Measurements from ENCODE around the gene TIMP2. TPM values are rescaled to one million over a fixed set of nuclear protein-coding genes. Genes with fewer than 3 reads are reported as not detected.
A peak's percentile ranks its signal among the peaks of the same experiment; 100 is the strongest.

The TIMP2 gene
- total and polyA plus RNA-seq, 2 of the 13 experiments (the other 11 are each of a cell fraction or from before 2014, with no cell fraction given): 3.8 to 8.5 TPM

DNA sequence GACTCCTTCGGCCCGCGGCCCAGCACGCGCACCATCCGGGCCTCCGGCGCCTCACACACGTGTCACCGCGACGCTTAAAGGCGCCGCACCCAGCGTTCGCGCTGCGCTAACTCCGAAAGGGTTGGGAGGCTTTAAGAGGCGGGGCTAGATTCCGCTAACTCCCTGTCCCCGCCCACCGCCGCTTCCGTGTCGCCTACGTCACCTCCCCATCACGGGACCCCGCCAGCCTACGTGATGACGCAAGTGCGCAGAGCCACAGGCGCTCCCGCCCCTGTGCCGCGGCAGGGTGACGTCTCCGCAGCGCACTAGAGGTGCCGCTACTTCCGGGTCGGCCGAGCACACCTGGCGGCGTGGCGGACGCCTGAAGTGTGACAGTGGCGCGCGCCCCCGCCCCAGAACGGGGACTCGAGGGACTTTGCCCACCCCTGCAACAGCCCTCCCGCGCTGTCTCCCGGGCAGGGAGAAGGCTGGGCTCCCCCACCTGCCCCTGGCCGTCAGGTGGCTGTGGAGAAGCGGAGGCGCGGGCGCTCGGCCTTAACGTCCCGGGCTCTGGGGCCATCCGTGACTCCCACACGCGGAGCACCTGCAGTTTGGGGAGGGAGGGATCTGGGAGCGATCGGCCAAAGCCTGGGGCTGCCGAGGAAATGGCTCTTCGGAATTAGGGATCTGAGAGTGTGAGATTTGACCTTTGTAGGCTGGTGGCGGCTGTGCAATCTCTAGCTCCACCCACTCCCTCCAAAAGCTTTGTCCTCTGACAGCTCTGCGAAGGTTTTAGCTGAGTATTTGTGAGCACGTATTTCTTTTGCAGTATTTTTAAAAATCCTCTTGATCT is 84.2 kb downstream of the TIMP2 start, which contains the start of gene USP36 (continued):
- peak; percentile 50; the same call in 1 of the 2 replicates for TF ChIP-seq FOXO1 (CRISPR knock-in tag; IDR thresholded peaks at IDR 0.05)
- TF ChIP-seq, protein P1, sequence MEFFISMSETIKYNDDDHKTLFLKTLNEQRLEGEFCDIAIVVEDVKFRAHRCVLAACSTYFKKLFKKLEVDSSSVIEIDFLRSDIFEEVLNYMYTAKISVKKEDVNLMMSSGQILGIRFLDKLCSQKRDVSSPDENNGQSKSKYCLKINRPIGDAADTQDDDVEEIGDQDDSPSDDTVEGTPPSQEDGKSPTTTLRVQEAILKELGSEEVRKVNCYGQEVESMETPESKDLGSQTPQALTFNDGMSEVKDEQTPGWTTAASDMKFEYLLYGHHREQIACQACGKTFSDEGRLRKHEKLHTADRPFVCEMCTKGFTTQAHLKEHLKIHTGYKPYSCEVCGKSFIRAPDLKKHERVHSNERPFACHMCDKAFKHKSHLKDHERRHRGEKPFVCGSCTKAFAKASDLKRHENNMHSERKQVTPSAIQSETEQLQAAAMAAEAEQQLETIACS (CRISPR knock-in tag; IDR thresholded peaks at IDR 0.05): peak; percentile 85
- no peak for TF ChIP-seq PLRG1 (conservative IDR thresholded peaks at IDR 0.05)
- TF ChIP-seq KLF12 (CRISPR knock-in tag; IDR thresholded peaks at IDR 0.05; ENCODE audit: borderline replicate concordance): peak; percentile 88; the same call in 1 of the 2 replicates
- TF ChIP-seq ZC3H4 (CRISPR knock-in tag; IDR thresholded peaks at IDR 0.05; ENCODE audit: borderline replicate concordance): peak; percentile 91
- TF ChIP-seq CAMTA2 (CRISPR knock-in tag; IDR thresholded peaks at IDR 0.05; ENCODE audit: borderline replicate concordance): peak; percentile 98
- TF ChIP-seq U2AF2 (IDR thresholded peaks at IDR 0.05; ENCODE audit: low read depth, low read length): no peak
- TF ChIP-seq, protein P2, sequence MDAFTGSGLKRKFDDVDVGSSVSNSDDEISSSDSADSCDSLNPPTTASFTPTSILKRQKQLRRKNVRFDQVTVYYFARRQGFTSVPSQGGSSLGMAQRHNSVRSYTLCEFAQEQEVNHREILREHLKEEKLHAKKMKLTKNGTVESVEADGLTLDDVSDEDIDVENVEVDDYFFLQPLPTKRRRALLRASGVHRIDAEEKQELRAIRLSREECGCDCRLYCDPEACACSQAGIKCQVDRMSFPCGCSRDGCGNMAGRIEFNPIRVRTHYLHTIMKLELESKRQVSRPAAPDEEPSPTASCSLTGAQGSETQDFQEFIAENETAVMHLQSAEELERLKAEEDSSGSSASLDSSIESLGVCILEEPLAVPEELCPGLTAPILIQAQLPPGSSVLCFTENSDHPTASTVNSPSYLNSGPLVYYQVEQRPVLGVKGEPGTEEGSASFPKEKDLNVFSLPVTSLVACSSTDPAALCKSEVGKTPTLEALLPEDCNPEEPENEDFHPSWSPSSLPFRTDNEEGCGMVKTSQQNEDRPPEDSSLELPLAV (CRISPR knock-in tag; conservative IDR thresholded peaks at IDR 0.05; ENCODE audit: low read depth): peak; percentile 38; the same call in 1 of the 2 replicates
- TF ChIP-seq RFX3 (CRISPR knock-in tag; IDR thresholded peaks at IDR 0.05): 0 out of 2 replicates have a peak, but pooled peaks have one; percentile 21
- TF ChIP-seq ZNF335 (CRISPR knock-in tag; IDR thresholded peaks at IDR 0.05): peak; percentile 89
- TF ChIP-seq, protein P3, sequence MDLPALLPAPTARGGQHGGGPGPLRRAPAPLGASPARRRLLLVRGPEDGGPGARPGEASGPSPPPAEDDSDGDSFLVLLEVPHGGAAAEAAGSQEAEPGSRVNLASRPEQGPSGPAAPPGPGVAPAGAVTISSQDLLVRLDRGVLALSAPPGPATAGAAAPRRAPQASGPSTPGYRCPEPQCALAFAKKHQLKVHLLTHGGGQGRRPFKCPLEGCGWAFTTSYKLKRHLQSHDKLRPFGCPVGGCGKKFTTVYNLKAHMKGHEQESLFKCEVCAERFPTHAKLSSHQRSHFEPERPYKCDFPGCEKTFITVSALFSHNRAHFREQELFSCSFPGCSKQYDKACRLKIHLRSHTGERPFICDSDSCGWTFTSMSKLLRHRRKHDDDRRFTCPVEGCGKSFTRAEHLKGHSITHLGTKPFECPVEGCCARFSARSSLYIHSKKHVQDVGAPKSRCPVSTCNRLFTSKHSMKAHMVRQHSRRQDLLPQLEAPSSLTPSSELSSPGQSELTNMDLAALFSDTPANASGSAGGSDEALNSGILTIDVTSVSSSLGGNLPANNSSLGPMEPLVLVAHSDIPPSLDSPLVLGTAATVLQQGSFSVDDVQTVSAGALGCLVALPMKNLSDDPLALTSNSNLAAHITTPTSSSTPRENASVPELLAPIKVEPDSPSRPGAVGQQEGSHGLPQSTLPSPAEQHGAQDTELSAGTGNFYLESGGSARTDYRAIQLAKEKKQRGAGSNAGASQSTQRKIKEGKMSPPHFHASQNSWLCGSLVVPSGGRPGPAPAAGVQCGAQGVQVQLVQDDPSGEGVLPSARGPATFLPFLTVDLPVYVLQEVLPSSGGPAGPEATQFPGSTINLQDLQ (CRISPR knock-in tag; IDR thresholded peaks at IDR 0.05): no peak; the same call in 1 of the 2 replicates
- TF ChIP-seq SOX5 (CRISPR knock-in tag; IDR thresholded peaks at IDR 0.05; ENCODE audit: borderline replicate concordance): peak; percentile 74
- TF ChIP-seq ATM (IDR thresholded peaks at IDR 0.05; ENCODE audit: borderline replicate concordance): no peak
- TF ChIP-seq ZBTB21 (CRISPR knock-in tag; IDR thresholded peaks at IDR 0.05): peak; percentile 100
- TF ChIP-seq, protein P4, sequence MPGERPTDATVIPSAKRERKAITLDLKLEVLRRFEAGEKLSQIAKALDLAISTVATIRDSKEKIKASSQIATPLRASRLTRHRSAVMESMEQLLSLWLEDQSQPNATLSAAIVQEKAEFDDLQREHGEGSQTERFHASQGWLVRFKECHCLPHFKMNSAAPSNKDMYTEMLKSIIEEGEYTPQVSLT (CRISPR knock-in tag; IDR thresholded peaks at IDR 0.05; ENCODE audit: borderline replicate concordance, low read depth): no peak
- TF ChIP-seq ZNF7 (CRISPR knock-in tag; IDR thresholded peaks at IDR 0.05): no peak
- TF ChIP-seq ZNF224 (CRISPR knock-in tag; IDR thresholded peaks at IDR 0.05): no peak; the same call in 1 of the 2 replicates
- no peak for TF ChIP-seq RBM22 (optimal IDR thresholded peaks at IDR 0.05; ENCODE audit: low read length)
- TF ChIP-seq MXD4 (CRISPR knock-in tag; IDR thresholded peaks at IDR 0.05): peak; percentile 99
- peak; percentile 96 for TF ChIP-seq TAF1 (CRISPR knock-in tag; IDR thresholded peaks at IDR 0.05)
- peak; percentile 80 for TF ChIP-seq ZNF746 (CRISPR knock-in tag; IDR thresholded peaks at IDR 0.05)
- TF ChIP-seq ZSCAN29 (CRISPR knock-in tag; conservative IDR thresholded peaks at IDR 0.05): peak; percentile 94
- peak; percentile 80 for TF ChIP-seq YY1 (IDR thresholded peaks at IDR 0.05; ENCODE audit: insufficient read depth, insufficient replicate concordance, low read depth, low read length)
- TF ChIP-seq, protein P5, sequence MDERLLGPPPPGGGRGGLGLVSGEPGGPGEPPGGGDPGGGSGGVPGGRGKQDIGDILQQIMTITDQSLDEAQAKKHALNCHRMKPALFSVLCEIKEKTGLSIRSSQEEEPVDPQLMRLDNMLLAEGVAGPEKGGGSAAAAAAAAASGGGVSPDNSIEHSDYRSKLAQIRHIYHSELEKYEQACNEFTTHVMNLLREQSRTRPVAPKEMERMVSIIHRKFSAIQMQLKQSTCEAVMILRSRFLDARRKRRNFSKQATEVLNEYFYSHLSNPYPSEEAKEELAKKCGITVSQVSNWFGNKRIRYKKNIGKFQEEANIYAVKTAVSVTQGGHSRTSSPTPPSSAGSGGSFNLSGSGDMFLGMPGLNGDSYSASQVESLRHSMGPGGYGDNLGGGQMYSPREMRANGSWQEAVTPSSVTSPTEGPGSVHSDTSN (CRISPR knock-in tag; IDR thresholded peaks at IDR 0.05): no peak
